ENCODE results near the gene ZBTB40. TPM values are rescaled to one million over a fixed set of nuclear protein-coding genes. Genes with fewer than 3 reads are reported as not detected.

ZBTB40 gene
- total RNA-seq, 2 experiments from 2014 or later, result 14.0 to 14.3 TPM

DNA sequence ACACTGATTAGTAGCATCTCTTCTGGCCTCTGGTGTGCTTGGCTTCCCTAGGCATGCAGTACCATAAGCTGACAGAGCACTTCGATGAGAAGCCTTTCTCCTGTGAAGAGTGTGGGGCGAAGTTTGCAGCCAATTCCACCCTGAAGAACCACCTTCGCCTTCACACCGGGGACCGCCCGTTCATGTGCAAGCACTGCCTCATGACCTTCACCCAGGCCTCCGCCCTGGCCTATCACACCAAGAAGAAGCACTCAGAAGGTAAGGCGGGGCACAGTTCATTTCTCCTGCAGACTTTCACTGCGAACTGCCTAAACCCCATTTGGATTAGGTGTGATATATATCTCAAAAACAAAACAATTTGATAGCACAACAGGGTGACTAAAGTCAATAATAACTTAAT lies 61.2 kb downstream of the ZBTB40 start:
- ATAC-seq (no peak), DNase-seq (no peak)
- POLR2A ChIA-PET, result no interaction called here
- CTCF ChIA-PET, result no interaction called here
- H3K4me3 Mint-ChIP-seq, result no peak overlapping the region
- H3K4me1 Mint-ChIP-seq (ENCODE audit: low read depth), result no peaks in the 10 kb centered on the region
- H3K27ac Mint-ChIP-seq, result no peak overlapping the region
- intact Hi-C loops (cut with micrococcal nuclease), result no loop called here
- no peaks in the 10 kb centered on the region for H3K27me3 Mint-ChIP-seq
- H3K36me3 Mint-ChIP-seq (ENCODE audit: low read depth), result peaks cover 46% of the 10 kb centered on the region
- no peaks in the 10 kb centered on the region for H3K9me3 Mint-ChIP-seq
- TF ChIP-seq, protein P1, sequence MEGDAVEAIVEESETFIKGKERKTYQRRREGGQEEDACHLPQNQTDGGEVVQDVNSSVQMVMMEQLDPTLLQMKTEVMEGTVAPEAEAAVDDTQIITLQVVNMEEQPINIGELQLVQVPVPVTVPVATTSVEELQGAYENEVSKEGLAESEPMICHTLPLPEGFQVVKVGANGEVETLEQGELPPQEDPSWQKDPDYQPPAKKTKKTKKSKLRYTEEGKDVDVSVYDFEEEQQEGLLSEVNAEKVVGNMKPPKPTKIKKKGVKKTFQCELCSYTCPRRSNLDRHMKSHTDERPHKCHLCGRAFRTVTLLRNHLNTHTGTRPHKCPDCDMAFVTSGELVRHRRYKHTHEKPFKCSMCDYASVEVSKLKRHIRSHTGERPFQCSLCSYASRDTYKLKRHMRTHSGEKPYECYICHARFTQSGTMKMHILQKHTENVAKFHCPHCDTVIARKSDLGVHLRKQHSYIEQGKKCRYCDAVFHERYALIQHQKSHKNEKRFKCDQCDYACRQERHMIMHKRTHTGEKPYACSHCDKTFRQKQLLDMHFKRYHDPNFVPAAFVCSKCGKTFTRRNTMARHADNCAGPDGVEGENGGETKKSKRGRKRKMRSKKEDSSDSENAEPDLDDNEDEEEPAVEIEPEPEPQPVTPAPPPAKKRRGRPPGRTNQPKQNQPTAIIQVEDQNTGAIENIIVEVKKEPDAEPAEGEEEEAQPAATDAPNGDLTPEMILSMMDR (IDR thresholded peaks at IDR 0.05), result no peak

DNA sequence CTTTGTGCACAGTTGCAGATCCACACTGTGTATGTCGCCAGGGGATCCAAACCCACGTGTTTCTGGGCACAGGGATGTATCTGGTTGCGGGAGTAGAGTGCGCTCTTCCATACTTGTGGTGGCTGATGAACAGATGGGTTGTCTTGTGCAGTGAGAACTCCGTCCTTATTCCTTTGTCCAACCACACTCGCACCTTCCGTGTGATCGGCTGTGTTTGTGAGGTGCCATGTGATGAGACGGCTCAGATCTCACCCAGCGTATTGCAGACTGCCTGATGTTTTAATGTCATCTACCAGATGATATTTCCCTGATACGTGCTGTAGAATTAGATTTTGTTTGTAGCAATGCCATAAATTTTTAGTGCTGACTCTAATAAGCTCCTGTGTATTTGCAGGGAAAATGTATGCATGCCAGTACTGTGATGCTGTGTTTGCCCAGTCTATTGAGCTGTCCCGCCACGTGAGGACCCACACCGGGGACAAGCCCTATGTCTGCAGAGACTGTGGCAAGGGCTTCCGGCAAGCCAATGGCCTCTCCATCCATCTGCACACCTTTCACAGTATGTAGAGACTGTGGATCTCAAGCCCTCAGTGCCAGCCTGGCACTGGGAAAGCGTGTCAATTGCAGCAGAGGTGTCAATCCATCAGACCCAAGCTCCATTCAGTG lies 65.4 kb downstream of the ZBTB40 start:
- intact Hi-C loops (cut with micrococcal nuclease), result no loop called here
- DNase-seq, result no peak
- Mint-ChIP-seq H3K9me3 (no peaks in the 10 kb centered on the region), H3K4me3 (no peak overlapping the region), H3K4me1 (ENCODE audit: low read depth) (no peaks in the 10 kb centered on the region), H3K36me3 (ENCODE audit: low read depth) (peaks cover 38% of the 10 kb centered on the region), H3K27ac (no peak overlapping the region), H3K27me3 (no peaks in the 10 kb centered on the region)
- ChIA-PET CTCF (no interaction called here), POLR2A (interaction anchor here (1.1 kb wide), 1 partner anchor 11 kb away, joined by 3 read pairs; no protein-coding TSS in a partner anchor)
- TF ChIP-seq, protein P1 (IDR thresholded peaks at IDR 0.05), result no peak
- ATAC-seq, result no peak

DNA sequence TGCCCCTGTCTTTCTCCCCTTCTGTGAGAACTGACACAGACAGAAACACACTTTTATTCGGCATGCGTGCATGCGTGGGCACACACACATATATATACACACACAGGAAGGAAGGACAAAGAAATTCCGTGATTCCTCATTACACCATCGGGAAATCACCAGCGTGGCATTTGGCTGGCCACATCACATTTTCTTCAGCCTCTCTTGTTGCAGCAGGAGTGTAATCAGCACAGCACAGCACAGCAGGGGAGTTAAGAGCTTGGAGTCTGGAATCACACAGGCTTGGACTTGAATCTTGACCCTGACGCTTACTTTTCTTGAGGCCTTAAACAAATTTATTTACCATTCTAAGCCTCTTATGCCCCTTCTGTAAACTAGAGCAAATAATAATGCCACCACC lies 66.3 kb downstream of the ZBTB40 start:
- Mint-ChIP-seq H3K27ac (no peak overlapping the region), H3K4me3 (no peak overlapping the region), H3K27me3 (no peaks in the 10 kb centered on the region), H3K4me1 (ENCODE audit: low read depth) (no peaks in the 10 kb centered on the region), H3K36me3 (ENCODE audit: low read depth) (peaks cover 36% of the 10 kb centered on the region), H3K9me3 (no peaks in the 10 kb centered on the region)
- POLR2A ChIA-PET, result no interaction called here
- DNase-seq (no peak), ATAC-seq (no peak)
- intact Hi-C loops (cut with micrococcal nuclease), result no loop called here
- TF ChIP-seq, protein P1 (IDR thresholded peaks at IDR 0.05), result no peak
- CTCF ChIA-PET, result no interaction called here

DNA sequence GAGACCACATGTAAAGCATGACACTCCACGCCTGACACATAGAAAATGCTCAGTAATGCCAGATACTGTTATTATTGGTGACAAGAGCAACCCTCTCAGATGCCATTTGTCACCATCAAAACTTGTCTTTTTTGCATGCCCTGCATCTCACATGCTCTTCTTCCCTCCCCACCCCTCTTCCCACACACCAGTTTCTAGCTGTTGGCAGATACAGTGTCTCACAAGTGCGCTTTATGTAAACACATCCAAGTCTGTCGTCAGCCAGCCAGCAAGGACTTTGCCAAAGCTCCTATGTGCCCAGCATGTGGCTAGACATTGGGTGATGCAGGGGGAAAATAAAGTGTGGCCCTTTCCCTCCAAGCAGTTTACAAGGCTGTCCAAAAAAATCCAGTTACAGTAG lies 66.7 kb downstream of the ZBTB40 start:
- DNase-seq (no peak), ATAC-seq (no peak)
- H3K4me1 Mint-ChIP-seq (ENCODE audit: low read depth), result no peaks in the 10 kb centered on the region
- intact Hi-C loops (cut with micrococcal nuclease), result no loop called here
- no peak overlapping the region for H3K27ac Mint-ChIP-seq
- H3K36me3 Mint-ChIP-seq (ENCODE audit: low read depth), result peaks cover 36% of the 10 kb centered on the region
- ChIA-PET POLR2A (no interaction called here), CTCF (no interaction called here)
- H3K4me3 Mint-ChIP-seq, result no peak overlapping the region
- TF ChIP-seq, protein P1 (IDR thresholded peaks at IDR 0.05), result no peak
- H3K27me3 Mint-ChIP-seq, result no peaks in the 10 kb centered on the region
- H3K9me3 Mint-ChIP-seq, result no peaks in the 10 kb centered on the region

DNA sequence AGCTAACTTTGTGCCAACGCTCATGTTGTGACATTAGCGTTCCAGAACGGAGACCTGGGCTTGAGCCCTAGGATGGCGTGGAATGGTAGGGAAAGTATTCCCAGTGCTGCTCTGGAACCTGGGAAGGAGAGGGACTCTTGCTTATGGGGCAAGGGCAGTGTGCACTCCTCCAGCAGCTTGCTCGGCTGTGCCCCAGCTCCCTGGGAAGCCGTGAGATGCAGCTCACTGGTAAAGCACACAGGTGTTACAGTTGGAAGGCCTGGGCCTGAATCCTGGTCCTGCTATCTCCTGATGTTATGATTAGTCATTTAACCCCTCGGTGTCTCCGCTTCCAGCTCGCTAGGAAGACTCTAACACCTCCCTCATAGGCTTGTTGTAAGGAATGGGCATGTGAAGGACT lies 69.2 kb downstream of the ZBTB40 start:
- ATAC-seq, result no peak
- POLR2A ChIA-PET, result no interaction called here
- no peak overlapping the region for H3K27ac Mint-ChIP-seq
- no peak overlapping the region for H3K4me3 Mint-ChIP-seq
- intact Hi-C loops (cut with micrococcal nuclease), result no loop called here
- DNase-seq, result no peak
- TF ChIP-seq, protein P1 (IDR thresholded peaks at IDR 0.05), result no peak
- H3K9me3 Mint-ChIP-seq, result no peaks in the 10 kb centered on the region
- peaks cover 32% of the 10 kb centered on the region for H3K36me3 Mint-ChIP-seq (ENCODE audit: low read depth)
- CTCF ChIA-PET, result no interaction called here
- no peaks in the 10 kb centered on the region for H3K4me1 Mint-ChIP-seq (ENCODE audit: low read depth)
- no peaks in the 10 kb centered on the region for H3K27me3 Mint-ChIP-seq
